Neural progenitor cell (in vitro differentiated cells): ENCODE data around the gene HPSE.

Source experiments
- CTCF ChIP-seq: fragments of 200-600 bp; sonication (generic); IDR thresholded peaks from 2 replicates; pipeline ENCODE4 v1.5.1; 2017; ENCODE audit warnings: antibody characterized with exemption, mild to moderate bottlenecking
- EZH2 ChIP-seq: fragments of 200-600 bp; sonication (generic); IDR thresholded peaks from 2 replicates; pipeline ENCODE4 v1.6.1; 2017; ENCODE audit warnings: antibody characterized with exemption, mild to moderate bottlenecking, moderate library complexity
- EZH2phosphoT487 ChIP-seq: fragments of 200-600 bp; sonication (generic); IDR thresholded peaks from 2 replicates; pipeline ENCODE4 v1.6.1; 2017; ENCODE audit warnings: antibody characterized with exemption

DNA sequence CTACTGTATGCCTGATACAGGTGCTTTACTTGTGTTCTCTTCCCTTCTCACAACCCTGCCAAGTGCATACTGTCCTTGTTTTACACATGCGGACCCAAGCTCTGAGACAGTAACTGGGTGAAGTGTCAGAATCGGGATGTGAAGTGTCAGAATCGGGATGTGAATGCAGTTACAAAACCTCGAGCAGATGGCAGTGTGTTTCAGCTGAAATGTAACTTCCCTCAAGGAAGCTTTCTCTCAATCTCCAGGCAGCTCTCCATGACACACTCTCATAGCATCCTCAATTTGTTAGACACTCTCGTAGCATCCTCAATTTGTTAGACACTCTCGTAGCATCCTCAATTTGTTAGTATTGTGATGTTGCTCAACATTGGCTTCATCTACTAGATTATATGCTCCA is 1.1 kb upstream of the HPSE start:
- TF ChIP-seq CTCF, result no peak
- TF ChIP-seq EZH2, result no peak
- no peak for TF ChIP-seq EZH2phosphoT487
